B cell (primary cell): ENCODE measurements around the gene UGT2B15. TPM values are rescaled to one million over a fixed set of nuclear protein-coding genes. Genes with fewer than 3 reads are reported as not detected.
"Not testable (repeated sequence)": the region's sequence is repeated elsewhere in the genome, so short reads cannot be mapped to it uniquely, and the experiment has no call there.

Experiments
- ATAC-seq: fragments of 200-7000 bp; cut with Tn5 transposase; one replicate; pipeline ENCODE4 v1.10.0; 2021; ENCODE audit warnings: low read depth, mild to moderate bottlenecking, moderate number of reproducible peaks, moderate library complexity
- CTCF ChIA-PET: fragments of 350-600 bp; sonication (Branson Sonifier 250); formaldehyde crosslinking; loops from one replicate; lab custom pipeline; 2021; ENCODE audit warnings: antibody characterized with exemption, inconsistent platforms; lab: Charles Lee
- POLR2A ChIA-PET: fragments of 350-600 bp; sonication (Branson Sonifier 250); formaldehyde crosslinking; loops from one replicate; lab custom pipeline; 2021; ENCODE audit warnings: antibody characterized with exemption; lab: Charles Lee
- DNase-seq: peaks from one replicate; pipeline ENCODE4 v3.0.0; 2013
- H2AFZ ChIP-seq: 2 replicates; pipeline ENCODE4 v1.6.1; 2012; ENCODE audit warnings: mild to moderate bottlenecking, low read depth, low read length; ENCODE audit not compliant: insufficient read depth, poor library complexity, severe bottlenecking
- H3K27ac ChIP-seq, 2 donors: 1 replicate in 1 of 2; 2 replicates in 1 of 2; pipeline ENCODE4 v1.5.1; 2012 to 2013; ENCODE audit warnings: low read length in 2 of 2, mild to moderate bottlenecking in 2 of 2, moderate library complexity in 1 of 2
- H3K27me3 ChIP-seq, 4 experiments: fragments of 200-600 bp in 1 of 4; sonication (generic) in 1 of 4; replicated peaks in 1 of 4; 1 replicate in 2 of 4; 2 replicates in 2 of 4; pipeline versions ENCODE4 v1.6.1 to v1.7.0; 2013 to 2016; ENCODE audit warnings: low read length in 3 of 4, mild to moderate bottlenecking in 2 of 4, mixed read lengths in 1 of 4, moderate library complexity in 1 of 4; ENCODE audit not compliant: insufficient read depth in 4 of 4, control insufficient read depth in 3 of 4; ENCODE audit errors: control extremely low read depth in 1 of 4
- H3K36me3 ChIP-seq, 2 experiments: replicated peaks in 1 of 2; 1 replicate in 1 of 2; 2 replicates in 1 of 2; pipeline versions ENCODE4 v1.6.1 to v1.7.1; 2013; ENCODE audit warnings: low read length in 1 of 2; ENCODE audit not compliant: insufficient read depth in 2 of 2, control insufficient read depth in 1 of 2; ENCODE audit errors: control extremely low read depth in 1 of 2, extremely low read depth in 1 of 2
- H3K4me1 ChIP-seq, 2 donors: fragments of 200-600 bp in 1 of 2; sonication (generic) in 1 of 2; 1 replicate in 1 of 2; 2 replicates in 1 of 2; pipeline versions ENCODE4 v1.5.1 to v1.6.1; 2013 to 2017; ENCODE audit warnings: low read length in 2 of 2; ENCODE audit not compliant: control insufficient read depth in 2 of 2, insufficient read depth in 2 of 2
- H3K4me2 ChIP-seq: replicated peaks from 2 replicates; pipeline ENCODE3; 2012; ENCODE audit warnings: mild to moderate bottlenecking, low read depth, low read length; ENCODE audit not compliant: poor library complexity, severe bottlenecking
- H3K4me3 ChIP-seq, 5 experiments: fragments of 200-600 bp in 1 of 5; sonication (generic) in 1 of 5; 1 replicate in 3 of 5; 2 replicates in 2 of 5; pipeline versions ENCODE4 v1.5.1 to v1.7.0; 2011 to 2016; ENCODE audit warnings: low read length in 4 of 5, mild to moderate bottlenecking in 4 of 5, low read depth in 2 of 5, control low read depth in 1 of 5, moderate library complexity in 1 of 5; ENCODE audit not compliant: insufficient read depth in 1 of 5; ENCODE audit errors: control extremely low read depth in 1 of 5, extremely low read depth in 1 of 5
- H3K79me2 ChIP-seq: fragments of 200-600 bp; sonication (generic); one replicate; pipeline ENCODE4 v1.6.0; 2016; ENCODE audit warnings: low read length; ENCODE audit not compliant: control insufficient read depth, insufficient read depth
- H3K9ac ChIP-seq: fragments of 200-600 bp; sonication (generic); 2 replicates; pipeline ENCODE4 v1.6.1; 2017; ENCODE audit warnings: mild to moderate bottlenecking, low read length, moderate library complexity
- H3K9me3 ChIP-seq, 3 donors: one replicate each; pipeline versions ENCODE4 v1.6.1 to v1.7.1; 2013; ENCODE audit warnings: low read length in 2 of 3; ENCODE audit not compliant: control insufficient read depth in 2 of 3, insufficient read depth in 1 of 3; ENCODE audit errors: control extremely low read depth in 1 of 3
- H4K20me1 ChIP-seq: 2 replicates; pipeline ENCODE4 v1.6.0; 2012; ENCODE audit warnings: mild to moderate bottlenecking, low read length; ENCODE audit not compliant: insufficient read depth, control insufficient read depth, poor library complexity, severe bottlenecking
- H3K27ac Mint-ChIP-seq: one replicate; pipeline ENCODE4 v1.8.0; 2021; ENCODE audit warnings: mixed read lengths
- H3K27me3 Mint-ChIP-seq: one replicate; pipeline ENCODE4 v1.8.0; 2021; ENCODE audit warnings: mixed read lengths
- H3K4me1 Mint-ChIP-seq: one replicate; pipeline ENCODE4 v1.8.0; 2021; ENCODE audit warnings: mixed read lengths
- H3K4me3 Mint-ChIP-seq: one replicate; pipeline ENCODE4 v1.8.0; 2021; ENCODE audit warnings: mixed read lengths
- H3K9me3 Mint-ChIP-seq: one replicate; pipeline ENCODE4 v1.8.0; 2022; ENCODE audit warnings: mixed read lengths; ENCODE audit not compliant: insufficient read depth
- EZH2 ChIP-seq: IDR thresholded peaks from 2 replicates; pipeline ENCODE4 v1.6.1; 2012; ENCODE audit warnings: borderline replicate concordance, low read depth, mild to moderate bottlenecking, moderate library complexity, low read length; ENCODE audit not compliant: insufficient read depth, poor library complexity, severe bottlenecking
- WGBS: methylation state at CpG from one replicate; pipeline ENCODE4 v1.1.5; 2013; ENCODE audit warnings: missing lambda C conversion rate; ENCODE audit not compliant: insufficient coverage; 5-methylcytosine and 5-hydroxymethylcytosine counted together
- intact Hi-C: fragments of 100-400 bp; cut with micrococcal nuclease; formaldehyde crosslinking; loops from one replicate; pipeline ENCODE4 v1.10.0; 2022
- polyA plus RNA-seq: library from polyadenylated mRNA; depleted of rRNA; stranded (reverse); fragments of >200 nt; gene quantifications from 2 replicates; pipeline ENCODE4 v1.2.3, GENCODE V29; 2012
- total RNA-seq, 2 donors: library from RNA; stranded (reverse); fragments of 120-200 nt in 1 of 2; gene quantifications; 1 replicate in 1 of 2; 2 replicates in 1 of 2; pipeline versions ENCODE4 v1.2.3 to v1.2.4, GENCODE V29; 2013 to 2022
- TF ChIP-seq, protein P1 (sequence below): fragments of 200-600 bp; IDR thresholded peaks from one replicate; pipeline ENCODE4 v1.8.0; 2022; ENCODE audit warnings: antibody characterized with exemption, mild to moderate bottlenecking

UGT2B15 gene
- total and polyA plus RNA-seq, 2 donors (not counting 1 experiment from before 2014, with no cell fraction given) = not detected

DNA sequence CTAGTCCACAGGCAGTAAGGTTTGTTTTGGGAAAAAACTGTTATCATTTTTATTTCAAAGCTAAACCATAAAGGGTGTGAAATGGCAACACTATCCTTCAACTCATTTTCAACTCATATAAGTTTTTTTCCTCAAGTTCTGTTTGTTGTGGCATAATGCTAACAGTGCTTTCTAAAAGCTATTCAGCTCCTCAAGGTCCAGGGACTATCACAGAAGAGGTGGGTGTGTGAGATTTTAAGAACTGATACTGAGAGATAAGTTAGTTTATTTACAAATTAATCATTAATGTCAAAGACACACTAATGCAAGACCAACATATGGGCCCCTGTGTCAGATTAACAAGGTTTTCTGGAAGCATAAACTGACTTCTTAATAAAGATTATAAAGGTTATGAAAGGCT is 11.8 kb downstream of the UGT2B15 start:
- Histone ChIP-seq H3K9ac (no peak overlapping the region), H3K4me3 (no peak overlapping the region), H3K9me3 (no peaks in the 10 kb centered on the region), H3K36me3 (no peaks in the 10 kb centered on the region), H4K20me1 (no peaks in the 10 kb centered on the region), H2AFZ (no peak overlapping the region), H3K27ac (no peak overlapping the region), H3K4me2 (no peak overlapping the region), H3K27me3 (no peaks in the 10 kb centered on the region), H3K4me1 (no peaks in the 10 kb centered on the region), H3K79me2 (no peaks in the 10 kb centered on the region)
- TF ChIP-seq, protein P1, sequence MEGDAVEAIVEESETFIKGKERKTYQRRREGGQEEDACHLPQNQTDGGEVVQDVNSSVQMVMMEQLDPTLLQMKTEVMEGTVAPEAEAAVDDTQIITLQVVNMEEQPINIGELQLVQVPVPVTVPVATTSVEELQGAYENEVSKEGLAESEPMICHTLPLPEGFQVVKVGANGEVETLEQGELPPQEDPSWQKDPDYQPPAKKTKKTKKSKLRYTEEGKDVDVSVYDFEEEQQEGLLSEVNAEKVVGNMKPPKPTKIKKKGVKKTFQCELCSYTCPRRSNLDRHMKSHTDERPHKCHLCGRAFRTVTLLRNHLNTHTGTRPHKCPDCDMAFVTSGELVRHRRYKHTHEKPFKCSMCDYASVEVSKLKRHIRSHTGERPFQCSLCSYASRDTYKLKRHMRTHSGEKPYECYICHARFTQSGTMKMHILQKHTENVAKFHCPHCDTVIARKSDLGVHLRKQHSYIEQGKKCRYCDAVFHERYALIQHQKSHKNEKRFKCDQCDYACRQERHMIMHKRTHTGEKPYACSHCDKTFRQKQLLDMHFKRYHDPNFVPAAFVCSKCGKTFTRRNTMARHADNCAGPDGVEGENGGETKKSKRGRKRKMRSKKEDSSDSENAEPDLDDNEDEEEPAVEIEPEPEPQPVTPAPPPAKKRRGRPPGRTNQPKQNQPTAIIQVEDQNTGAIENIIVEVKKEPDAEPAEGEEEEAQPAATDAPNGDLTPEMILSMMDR = no peak
- TF ChIP-seq EZH2 = no peak
- ChIA-PET CTCF (no interaction called here), POLR2A (no interaction called here)
- intact Hi-C loops = no loop called here
- H3K27ac Mint-ChIP-seq = no peak overlapping the region
- no peaks in the 10 kb centered on the region for H3K9me3 Mint-ChIP-seq
- H3K4me3 Mint-ChIP-seq = no peak overlapping the region
- H3K4me1 Mint-ChIP-seq = no peaks in the 10 kb centered on the region
- ATAC-seq (no peak), DNase-seq (no peak)
- H3K27me3 Mint-ChIP-seq = no peaks in the 10 kb centered on the region

DNA sequence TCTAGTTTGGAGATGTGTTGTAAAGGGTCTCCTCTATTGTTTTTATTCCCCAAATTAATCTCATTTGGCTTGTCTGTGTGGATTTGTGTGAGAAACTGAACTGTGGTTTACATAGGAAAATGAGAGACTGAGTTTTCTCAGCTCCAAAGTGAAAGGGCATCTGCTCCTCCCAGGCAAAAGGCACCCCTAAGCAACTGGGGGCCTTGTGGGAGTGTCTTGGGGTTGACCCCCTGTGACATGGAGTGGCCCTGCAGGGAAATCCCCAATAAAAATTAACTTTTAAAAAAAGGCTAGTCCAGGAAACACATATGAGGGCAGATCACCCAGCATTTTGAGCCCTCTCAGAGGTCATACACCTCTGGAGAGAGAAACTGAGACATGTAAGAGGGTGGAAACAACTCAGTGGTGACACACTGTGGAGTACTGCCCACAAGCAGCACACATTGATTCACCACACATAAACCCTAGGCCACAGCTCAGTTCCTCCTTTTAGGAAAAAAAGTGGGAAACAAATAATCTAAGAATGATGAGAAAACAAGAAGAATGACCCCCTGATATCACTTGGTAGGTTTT is 13.3 kb downstream of the UGT2B15 start:
- H3K9ac ChIP-seq, H3K79me2 ChIP-seq, H3K4me3 Mint-ChIP-seq, H3K4me2 ChIP-seq, H2AFZ ChIP-seq, POLR2A ChIA-PET, DNase-seq, H3K4me1 ChIP-seq, H3K27me3 ChIP-seq, H3K4me1 Mint-ChIP-seq, H3K27ac ChIP-seq, H3K27ac Mint-ChIP-seq, H4K20me1 ChIP-seq, ATAC-seq, H3K4me3 ChIP-seq, H3K9me3 ChIP-seq, intact Hi-C loops, H3K36me3 ChIP-seq, H3K9me3 Mint-ChIP-seq, H3K27me3 Mint-ChIP-seq, CTCF ChIA-PET: not testable (repeated sequence)

DNA sequence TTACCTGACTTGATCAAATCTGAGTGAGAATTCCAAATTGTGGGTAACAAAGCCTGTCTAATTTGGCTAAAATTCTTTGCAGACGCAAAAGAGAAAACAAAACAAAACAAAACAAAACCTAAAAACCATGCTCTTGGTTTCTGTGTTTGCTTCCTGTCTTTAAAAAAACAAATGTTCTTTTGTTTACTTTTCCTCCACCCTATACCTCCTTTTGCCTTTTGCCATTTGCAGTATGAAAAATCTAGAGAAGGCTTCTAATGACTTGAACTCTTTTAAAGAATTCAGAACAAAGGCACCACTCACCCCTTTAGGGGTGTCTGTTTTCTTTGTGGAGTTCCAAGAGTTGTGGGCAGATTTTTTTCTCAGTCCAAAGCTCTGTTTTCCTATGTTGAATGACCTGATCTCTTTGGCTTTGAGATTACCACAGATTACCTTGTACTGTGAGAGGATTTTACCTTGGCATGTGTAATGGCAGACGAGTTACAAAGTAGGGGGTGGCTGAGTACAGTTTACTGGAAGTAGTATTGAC is 13.9 kb downstream of the UGT2B15 start:
- H3K27ac Mint-ChIP-seq, H3K27ac ChIP-seq, H3K9me3 ChIP-seq, H3K27me3 ChIP-seq, ATAC-seq, POLR2A ChIA-PET, H2AFZ ChIP-seq, H3K4me3 Mint-ChIP-seq, H3K4me1 ChIP-seq, H3K4me1 Mint-ChIP-seq, H3K9ac ChIP-seq, DNase-seq, H3K4me3 ChIP-seq, H3K9me3 Mint-ChIP-seq, H4K20me1 ChIP-seq, H3K27me3 Mint-ChIP-seq, H3K4me2 ChIP-seq, CTCF ChIA-PET, H3K79me2 ChIP-seq, H3K36me3 ChIP-seq, intact Hi-C loops: not testable (repeated sequence)
- no CpG with 5 or more reads among the region's 2 CpGs for WGBS
